Measurements from ENCODE around the gene TTLL13.

Gene TTLL13

DNA sequence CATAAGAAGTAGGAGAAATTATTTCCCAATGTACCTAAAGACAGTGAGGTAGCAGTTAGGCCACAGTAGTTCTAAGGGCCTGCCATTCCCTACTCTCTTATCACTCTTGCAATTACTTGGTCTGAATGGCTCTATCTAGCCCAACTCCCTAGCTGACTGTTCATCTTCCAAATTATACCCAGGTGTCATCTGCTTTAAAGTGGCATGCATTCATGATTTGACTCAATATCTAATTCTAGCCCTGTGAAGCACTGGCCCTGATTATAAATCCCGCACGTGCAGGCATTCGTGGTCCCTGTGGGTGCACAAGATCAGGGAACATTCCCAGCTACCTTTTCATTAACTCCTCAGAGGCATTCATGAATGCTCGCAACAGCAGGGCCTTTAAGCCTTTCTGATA lies 59.7 kb downstream of the TTLL13 start:
- Histone ChIP-seq H3K4me3 (ENCODE audit: low read depth in 1 of 2, low read length in 2 of 2) (no peak overlapping the region), H3K9me3 (ENCODE audit: low read length) (no peaks in the 10 kb centered on the region), H3K36me3 (ENCODE audit: insufficient read depth, low read length) (no peaks in the 10 kb centered on the region), H3K27ac (ENCODE audit: low read depth, low read length) (no peak overlapping the region), H3K27me3 (ENCODE audit: control insufficient read depth in 1 of 2, insufficient read depth in 2 of 2, low read length in 2 of 2) (no peaks in the 10 kb centered on the region), H3K4me1 (ENCODE audit: insufficient read depth, low read length) (peaks cover 6% of the 10 kb centered on the region), H3K9ac (ENCODE audit: low read length) (no peak overlapping the region)

All from muscle layer of colon (tissue), 2 donors.